ENCODE results near the gene PIGT.

DNA sequence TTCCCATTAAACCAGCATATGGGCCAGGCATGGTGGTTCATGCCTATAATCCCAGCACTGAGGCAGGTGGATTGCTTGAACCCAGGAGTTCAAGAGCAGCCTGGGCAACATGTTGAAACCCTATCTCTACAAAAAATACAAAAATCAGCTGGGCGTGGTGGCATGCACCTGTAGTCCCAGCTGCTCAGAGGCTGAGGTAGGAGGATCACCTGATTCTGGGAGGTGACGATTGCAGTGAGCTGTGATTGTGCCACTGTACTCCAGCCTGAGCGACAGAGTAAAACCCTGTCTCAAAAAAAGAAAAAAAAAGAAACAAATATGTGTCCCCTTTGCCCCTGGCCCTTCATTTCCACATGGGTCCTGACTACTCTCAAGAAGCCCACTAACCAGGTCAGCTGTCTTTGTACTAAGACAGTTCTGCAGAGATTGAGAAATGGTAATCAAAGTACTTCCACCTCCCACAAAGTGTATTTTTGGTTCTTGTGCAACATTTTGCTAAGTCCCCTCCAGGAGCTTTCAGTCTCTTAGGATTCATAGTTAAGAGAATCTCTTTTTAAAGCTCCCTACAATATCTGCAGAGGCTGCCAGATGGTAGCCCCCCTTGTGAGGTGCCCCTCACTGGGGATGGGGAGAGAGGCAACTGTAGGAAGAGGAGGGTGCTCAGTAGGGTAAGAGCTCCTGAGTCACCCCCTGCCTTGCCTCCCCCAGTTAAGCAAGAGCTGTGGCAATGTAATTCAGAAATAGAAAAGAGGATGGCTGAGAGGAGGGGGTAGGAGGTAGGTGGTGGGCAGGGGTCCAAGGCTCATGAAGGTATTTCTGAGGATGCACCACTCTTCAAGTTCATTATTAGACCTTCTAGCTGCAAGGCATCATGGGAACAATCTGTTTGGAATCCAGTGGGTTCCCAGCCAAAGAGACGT lies 37.1 kb downstream of the PIGT start:
- no peak for TF ChIP-seq CEBPB (IDR thresholded peaks at IDR 0.05)
- no peak for TF ChIP-seq NFIC (IDR thresholded peaks at IDR 0.05)
- TF ChIP-seq, protein P1, sequence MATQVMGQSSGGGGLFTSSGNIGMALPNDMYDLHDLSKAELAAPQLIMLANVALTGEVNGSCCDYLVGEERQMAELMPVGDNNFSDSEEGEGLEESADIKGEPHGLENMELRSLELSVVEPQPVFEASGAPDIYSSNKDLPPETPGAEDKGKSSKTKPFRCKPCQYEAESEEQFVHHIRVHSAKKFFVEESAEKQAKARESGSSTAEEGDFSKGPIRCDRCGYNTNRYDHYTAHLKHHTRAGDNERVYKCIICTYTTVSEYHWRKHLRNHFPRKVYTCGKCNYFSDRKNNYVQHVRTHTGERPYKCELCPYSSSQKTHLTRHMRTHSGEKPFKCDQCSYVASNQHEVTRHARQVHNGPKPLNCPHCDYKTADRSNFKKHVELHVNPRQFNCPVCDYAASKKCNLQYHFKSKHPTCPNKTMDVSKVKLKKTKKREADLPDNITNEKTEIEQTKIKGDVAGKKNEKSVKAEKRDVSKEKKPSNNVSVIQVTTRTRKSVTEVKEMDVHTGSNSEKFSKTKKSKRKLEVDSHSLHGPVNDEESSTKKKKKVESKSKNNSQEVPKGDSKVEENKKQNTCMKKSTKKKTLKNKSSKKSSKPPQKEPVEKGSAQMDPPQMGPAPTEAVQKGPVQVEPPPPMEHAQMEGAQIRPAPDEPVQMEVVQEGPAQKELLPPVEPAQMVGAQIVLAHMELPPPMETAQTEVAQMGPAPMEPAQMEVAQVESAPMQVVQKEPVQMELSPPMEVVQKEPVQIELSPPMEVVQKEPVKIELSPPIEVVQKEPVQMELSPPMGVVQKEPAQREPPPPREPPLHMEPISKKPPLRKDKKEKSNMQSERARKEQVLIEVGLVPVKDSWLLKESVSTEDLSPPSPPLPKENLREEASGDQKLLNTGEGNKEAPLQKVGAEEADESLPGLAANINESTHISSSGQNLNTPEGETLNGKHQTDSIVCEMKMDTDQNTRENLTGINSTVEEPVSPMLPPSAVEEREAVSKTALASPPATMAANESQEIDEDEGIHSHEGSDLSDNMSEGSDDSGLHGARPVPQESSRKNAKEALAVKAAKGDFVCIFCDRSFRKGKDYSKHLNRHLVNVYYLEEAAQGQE (IDR thresholded peaks at IDR 0.05; ENCODE audit: low read depth) = no peak
- no peak for TF ChIP-seq TAF1 (IDR thresholded peaks at IDR 0.05; ENCODE audit: low read depth)
- no peak for TF ChIP-seq RAD21 (IDR thresholded peaks at IDR 0.05; ENCODE audit: low read depth)
- no peak for TF ChIP-seq ZBTB7A (IDR thresholded peaks at IDR 0.05; ENCODE audit: low read depth)
- no peak for TF ChIP-seq FOXM1 (IDR thresholded peaks at IDR 0.05; ENCODE audit: borderline replicate concordance, low read depth)
- TF ChIP-seq EP300 (IDR thresholded peaks at IDR 0.05; ENCODE audit: borderline replicate concordance) = no peak
- TF ChIP-seq EGR1 (IDR thresholded peaks at IDR 0.05) = no peak
- no peak for TF ChIP-seq USF1 (IDR thresholded peaks at IDR 0.05)
- no peak for TF ChIP-seq YY1 (IDR thresholded peaks at IDR 0.05; ENCODE audit: low read depth)
